ENCODE data around the gene FAM114A2.
"Not testable (repeated sequence)": the region's sequence is repeated elsewhere in the genome, so short reads cannot be mapped to it uniquely, and the experiment has no call there.

The FAM114A2 gene

DNA sequence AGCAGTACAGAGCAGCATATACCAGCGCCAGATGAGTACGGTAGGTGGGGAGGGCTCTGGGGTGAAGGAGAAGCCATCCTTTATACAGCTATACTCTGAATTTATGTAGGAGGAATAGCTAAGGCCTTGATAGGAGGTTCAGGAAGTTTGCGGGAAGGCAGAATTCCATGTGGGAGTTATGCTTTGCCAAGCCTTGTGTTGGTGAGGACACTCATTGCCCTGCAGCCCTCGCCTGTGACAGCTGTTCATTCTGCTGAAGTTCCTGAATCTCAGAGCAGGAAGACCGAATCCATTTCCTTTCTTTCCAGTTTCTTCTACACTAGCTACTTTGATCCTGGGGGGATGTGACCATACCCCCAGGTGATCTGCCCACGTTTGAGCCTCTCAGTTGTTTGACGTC lies 7.8 kb upstream of the FAM114A2 start:
- DNase-seq (ENCODE audit: insufficient read length) (no peak), FAIRE-seq (no peak)
- TF ChIP-seq TAF1 (IDR thresholded peaks at IDR 0.05; ENCODE audit: borderline replicate concordance, low read depth, low read length) (no peak), POLR2AphosphoS5 (IDR thresholded peaks at IDR 0.05; ENCODE audit: low read depth, low read length) (no peak), POLR2A (IDR thresholded peaks at IDR 0.05; ENCODE audit: low read depth, low read length) (no peak)

GRCh38 chr5:154044581-154044980 lies 5.9 kb upstream of the FAM114A2 start:
- FAIRE-seq (no peak), DNase-seq (ENCODE audit: insufficient read length) (no peak)
- TF ChIP-seq POLR2AphosphoS5 (IDR thresholded peaks at IDR 0.05; ENCODE audit: low read depth, low read length), result no peak
- TF ChIP-seq TAF1 (IDR thresholded peaks at IDR 0.05; ENCODE audit: borderline replicate concordance, low read depth, low read length), result no peak
- TF ChIP-seq POLR2A (IDR thresholded peaks at IDR 0.05; ENCODE audit: low read depth, low read length), result no peak

DNA sequence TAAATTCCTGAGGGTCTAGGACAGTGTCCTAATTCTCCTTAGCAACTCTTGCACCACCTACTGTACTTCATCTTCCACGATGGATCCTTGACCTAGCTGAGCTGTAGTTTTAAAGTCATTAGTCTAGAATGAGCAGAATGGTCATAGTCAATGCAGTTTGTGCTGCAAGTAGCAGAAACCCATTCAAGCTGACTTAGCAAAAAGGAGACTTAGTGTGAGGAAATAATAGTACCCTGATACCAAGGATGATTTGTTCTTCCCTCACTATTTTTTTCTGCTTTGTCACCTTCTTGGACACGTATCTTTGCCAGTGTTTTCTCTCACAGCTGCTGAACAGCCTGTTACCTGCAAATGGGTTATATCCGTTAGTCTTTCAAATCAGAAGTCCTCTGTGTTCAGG lies 5.4 kb upstream of the FAM114A2 start:
- DNase-seq (ENCODE audit: insufficient read length) (no peak), FAIRE-seq (no peak)
- no peak for TF ChIP-seq POLR2AphosphoS5 (IDR thresholded peaks at IDR 0.05; ENCODE audit: low read depth, low read length)
- no peak for TF ChIP-seq TAF1 (IDR thresholded peaks at IDR 0.05; ENCODE audit: borderline replicate concordance, low read depth, low read length)
- no peak for TF ChIP-seq POLR2A (IDR thresholded peaks at IDR 0.05; ENCODE audit: low read depth, low read length)

DNA sequence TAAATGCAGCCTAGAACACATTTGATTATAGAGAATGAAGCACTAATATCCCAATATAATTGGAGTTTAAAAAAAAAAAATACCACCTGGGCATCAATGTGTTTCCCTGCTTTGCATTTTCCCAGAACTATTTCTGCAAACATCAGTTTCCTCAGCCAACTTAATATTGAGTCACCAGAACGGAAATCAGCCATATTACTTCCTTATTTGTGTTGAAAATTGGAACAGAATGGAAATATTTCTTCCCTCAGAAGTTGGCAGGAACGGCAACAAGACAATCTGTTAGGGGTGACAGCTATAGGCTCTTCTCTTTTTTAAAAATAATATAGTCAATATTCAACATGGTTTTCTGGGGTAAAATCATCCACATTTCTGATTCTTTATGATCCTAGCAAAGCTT lies 4.1 kb upstream of the FAM114A2 start:
- DNase-seq (ENCODE audit: insufficient read length) (no peak), FAIRE-seq (no peak)
- TF ChIP-seq TAF1 (IDR thresholded peaks at IDR 0.05; ENCODE audit: borderline replicate concordance, low read depth, low read length) (no peak), POLR2AphosphoS5 (IDR thresholded peaks at IDR 0.05; ENCODE audit: low read depth, low read length) (no peak), POLR2A (IDR thresholded peaks at IDR 0.05; ENCODE audit: low read depth, low read length) (no peak)

DNA sequence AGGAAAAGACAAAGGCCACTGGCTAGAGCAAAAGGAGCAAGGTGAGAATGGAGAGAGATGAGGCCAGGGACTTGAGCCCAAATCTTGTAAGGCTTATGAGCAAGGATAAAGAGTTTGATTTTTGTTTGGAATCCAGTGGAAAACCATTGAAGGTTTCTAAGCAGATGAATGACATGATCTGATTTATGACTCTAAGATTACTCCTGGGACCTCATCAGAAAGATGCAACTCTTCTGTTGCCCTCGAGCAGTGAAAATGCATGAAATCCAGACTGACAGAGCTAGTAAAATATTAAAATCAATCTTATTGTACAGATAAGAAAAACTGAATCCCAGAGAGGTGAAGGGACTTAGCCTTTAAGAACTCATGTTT lies 734 bp upstream of the FAM114A2 start:
- no peak for TF ChIP-seq TAF1 (IDR thresholded peaks at IDR 0.05; ENCODE audit: borderline replicate concordance, low read depth, low read length)
- no peak for TF ChIP-seq POLR2AphosphoS5 (IDR thresholded peaks at IDR 0.05; ENCODE audit: low read depth, low read length)
- no peak for TF ChIP-seq POLR2A (IDR thresholded peaks at IDR 0.05; ENCODE audit: low read depth, low read length)
- peak; percentile 17 for FAIRE-seq
- DNase-seq (ENCODE audit: insufficient read length), result no peak

DNA sequence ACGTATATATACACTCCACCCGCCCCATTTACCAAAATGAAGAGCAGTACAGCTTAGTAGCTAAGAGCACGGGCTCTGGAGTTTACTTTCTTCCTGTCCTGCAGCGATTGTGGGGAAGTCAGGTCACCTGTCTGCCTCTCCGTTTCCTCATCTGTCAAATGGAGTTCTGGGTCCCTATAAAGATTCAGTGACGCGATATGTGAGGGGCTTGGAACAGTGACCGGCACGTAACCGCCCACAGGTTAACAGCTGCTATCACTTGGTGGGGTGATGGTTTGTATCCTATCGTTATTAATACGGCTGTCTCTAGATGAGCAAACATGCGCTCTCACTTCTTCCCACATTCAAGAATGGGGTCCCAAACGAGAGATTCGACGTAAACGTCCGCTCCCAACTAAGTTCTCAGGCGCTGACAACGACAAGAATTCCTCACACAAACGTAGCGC lies 426 bp downstream of the FAM114A2 start:
- TF ChIP-seq TAF1 (IDR thresholded peaks at IDR 0.05; ENCODE audit: borderline replicate concordance, low read depth, low read length) (no peak), POLR2A (IDR thresholded peaks at IDR 0.05; ENCODE audit: low read depth, low read length) (no peak), POLR2AphosphoS5 (IDR thresholded peaks at IDR 0.05; ENCODE audit: low read depth, low read length) (no peak)
- DNase-seq (ENCODE audit: insufficient read length) (peak; percentile 20), FAIRE-seq (no peak)

DNA sequence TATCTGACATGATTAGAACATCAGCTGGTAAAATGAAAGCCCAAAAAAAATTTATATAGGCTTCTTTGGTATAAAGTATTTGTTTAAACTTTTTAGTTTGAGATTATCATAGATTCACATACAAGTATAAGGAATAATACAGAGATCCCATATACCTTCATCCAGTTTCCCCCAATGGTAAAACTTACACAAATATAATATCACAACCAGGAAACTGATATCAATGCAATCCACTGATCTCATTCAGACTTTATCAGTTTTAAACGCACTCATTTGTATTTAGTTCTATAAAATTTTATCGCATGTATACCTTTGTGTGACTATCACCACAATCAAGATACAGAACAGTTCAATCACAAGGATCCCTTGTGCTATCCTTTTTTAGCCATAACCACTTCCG lies 3.8 kb downstream of the FAM114A2 start:
- DNase-seq (ENCODE audit: insufficient read length) (no peak), FAIRE-seq (no peak)
- TF ChIP-seq POLR2AphosphoS5 (IDR thresholded peaks at IDR 0.05; ENCODE audit: low read depth, low read length) (no peak), TAF1 (IDR thresholded peaks at IDR 0.05; ENCODE audit: borderline replicate concordance, low read depth, low read length) (no peak), POLR2A (IDR thresholded peaks at IDR 0.05; ENCODE audit: low read depth, low read length) (no peak)

- TF ChIP-seq POLR2AphosphoS5 (IDR thresholded peaks at IDR 0.05; ENCODE audit: low read depth, low read length) (no peak), POLR2A (IDR thresholded peaks at IDR 0.05; ENCODE audit: low read depth, low read length) (no peak), TAF1 (IDR thresholded peaks at IDR 0.05; ENCODE audit: borderline replicate concordance, low read depth, low read length) (no peak)
- DNase-seq (ENCODE audit: insufficient read length) (no peak), FAIRE-seq (no peak)
Measured at GRCh38 chr5:154031937-154032489, 6.7 kb downstream of the FAM114A2 start.

GRCh38 chr5:154025951-154026350 lies 12.8 kb downstream of the FAM114A2 start:
- TF ChIP-seq POLR2A (IDR thresholded peaks at IDR 0.05; ENCODE audit: low read depth, low read length) (no peak), TAF1 (IDR thresholded peaks at IDR 0.05; ENCODE audit: borderline replicate concordance, low read depth, low read length) (no peak), POLR2AphosphoS5 (IDR thresholded peaks at IDR 0.05; ENCODE audit: low read depth, low read length) (no peak)
- no peak for DNase-seq (ENCODE audit: insufficient read length)
- FAIRE-seq, result no peak

DNA sequence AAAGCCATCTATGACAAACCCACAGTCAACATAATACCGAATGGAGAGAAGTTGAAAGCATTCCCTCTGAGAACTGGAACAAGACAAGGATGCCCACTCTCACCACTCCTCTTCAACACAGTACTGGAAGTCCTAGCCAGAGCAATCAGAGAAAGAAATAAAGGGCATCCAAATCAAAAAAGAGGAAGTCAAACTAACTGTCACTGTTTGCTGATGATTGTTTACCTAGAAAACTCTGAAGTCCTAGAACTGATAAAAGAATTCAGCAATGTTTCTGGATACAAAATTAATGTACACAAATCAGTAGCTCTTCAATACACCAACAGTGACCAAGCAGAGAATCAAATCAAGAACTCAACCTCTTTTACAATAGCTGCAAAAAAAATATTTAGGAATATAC lies 19.8 kb downstream of the FAM114A2 start:
- not testable (repeated sequence) for FAIRE-seq; DNase-seq (ENCODE audit: insufficient read length)

- DNase-seq (ENCODE audit: insufficient read length), result no peak
- no peak for TF ChIP-seq POLR2A (IDR thresholded peaks at IDR 0.05; ENCODE audit: low read depth, low read length)
- no peak for TF ChIP-seq TAF1 (IDR thresholded peaks at IDR 0.05; ENCODE audit: borderline replicate concordance, low read depth, low read length)
- TF ChIP-seq POLR2AphosphoS5 (IDR thresholded peaks at IDR 0.05; ENCODE audit: low read depth, low read length), result no peak
- FAIRE-seq, result no peak
Measured at GRCh38 chr5:154015071-154015693, 23.5 kb downstream of the FAM114A2 start.

- FAIRE-seq, result no peak
- no peak for TF ChIP-seq TAF1 (IDR thresholded peaks at IDR 0.05; ENCODE audit: borderline replicate concordance, low read depth, low read length)
- TF ChIP-seq POLR2A (IDR thresholded peaks at IDR 0.05; ENCODE audit: low read depth, low read length), result no peak
- no peak for TF ChIP-seq POLR2AphosphoS5 (IDR thresholded peaks at IDR 0.05; ENCODE audit: low read depth, low read length)
- DNase-seq (ENCODE audit: insufficient read length), result no peak
Measured at GRCh38 chr5:154010660-154011059, 28.1 kb downstream of the FAM114A2 start.

All from GM12892 (cell line).